ENCODE data around the gene FRMPD2.

The FRMPD2 gene

DNA sequence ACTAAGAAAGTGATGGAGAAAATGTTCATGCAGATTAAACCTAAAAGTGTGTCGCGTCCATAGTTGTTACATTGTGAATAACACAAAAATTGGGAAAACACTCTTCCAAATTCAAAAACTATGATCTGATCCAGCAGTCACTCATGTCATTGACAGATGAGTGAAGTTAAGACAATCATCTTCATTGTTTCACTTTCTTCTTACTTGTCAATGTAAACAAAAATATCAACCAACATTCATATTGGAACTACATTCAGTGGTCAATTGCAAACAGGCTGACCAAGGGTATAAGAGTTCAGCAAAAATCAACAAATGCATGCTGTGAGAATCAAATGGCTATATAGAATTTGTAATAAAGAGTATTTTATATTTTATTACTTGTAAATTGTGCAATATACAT is 1.8 kb downstream of the FRMPD2 start:
- Histone ChIP-seq H3K4me1 (ENCODE audit: insufficient read depth, low read length, poor library complexity, severe bottlenecking) (no peaks in the 10 kb centered on the region), H3K9ac (ENCODE audit: low read depth, low read length, poor library complexity, severe bottlenecking) (no peak overlapping the region), H3F3A (ENCODE audit: low read depth) (no peaks in the 10 kb centered on the region), H3K9me2 (replicated peaks; ENCODE audit: low read depth, low read length) (no peaks in the 10 kb centered on the region), H3K4me2 (ENCODE audit: low read depth, low read length, poor library complexity, severe bottlenecking) (no peak overlapping the region), H3K9me3 (ENCODE audit: insufficient read depth, low read depth, low read length) (no peaks in the 10 kb centered on the region), H3K79me2 (ENCODE audit: insufficient read depth, low read length) (no peaks in the 10 kb centered on the region), H3K27me3 (ENCODE audit: insufficient read depth, low read length, poor library complexity, severe bottlenecking) (peaks cover 5% of the 10 kb centered on the region), H3K36me3 (ENCODE audit: insufficient read depth, low read length) (no peaks in the 10 kb centered on the region), H3K4me3 (ENCODE audit: low read length, poor library complexity, severe bottlenecking) (no peak overlapping the region), H2AFZ (ENCODE audit: low read length) (no peak overlapping the region), H4K20me1 (ENCODE audit: insufficient read depth, low read length, poor library complexity, severe bottlenecking) (no peaks in the 10 kb centered on the region)
- no peak for TF ChIP-seq EZH2phosphoT487 (IDR thresholded peaks at IDR 0.05; ENCODE audit: borderline replicate concordance)
- TF ChIP-seq, protein P1, sequence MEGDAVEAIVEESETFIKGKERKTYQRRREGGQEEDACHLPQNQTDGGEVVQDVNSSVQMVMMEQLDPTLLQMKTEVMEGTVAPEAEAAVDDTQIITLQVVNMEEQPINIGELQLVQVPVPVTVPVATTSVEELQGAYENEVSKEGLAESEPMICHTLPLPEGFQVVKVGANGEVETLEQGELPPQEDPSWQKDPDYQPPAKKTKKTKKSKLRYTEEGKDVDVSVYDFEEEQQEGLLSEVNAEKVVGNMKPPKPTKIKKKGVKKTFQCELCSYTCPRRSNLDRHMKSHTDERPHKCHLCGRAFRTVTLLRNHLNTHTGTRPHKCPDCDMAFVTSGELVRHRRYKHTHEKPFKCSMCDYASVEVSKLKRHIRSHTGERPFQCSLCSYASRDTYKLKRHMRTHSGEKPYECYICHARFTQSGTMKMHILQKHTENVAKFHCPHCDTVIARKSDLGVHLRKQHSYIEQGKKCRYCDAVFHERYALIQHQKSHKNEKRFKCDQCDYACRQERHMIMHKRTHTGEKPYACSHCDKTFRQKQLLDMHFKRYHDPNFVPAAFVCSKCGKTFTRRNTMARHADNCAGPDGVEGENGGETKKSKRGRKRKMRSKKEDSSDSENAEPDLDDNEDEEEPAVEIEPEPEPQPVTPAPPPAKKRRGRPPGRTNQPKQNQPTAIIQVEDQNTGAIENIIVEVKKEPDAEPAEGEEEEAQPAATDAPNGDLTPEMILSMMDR (conservative IDR thresholded peaks at IDR 0.05; ENCODE audit: low read length): no peak

DNA sequence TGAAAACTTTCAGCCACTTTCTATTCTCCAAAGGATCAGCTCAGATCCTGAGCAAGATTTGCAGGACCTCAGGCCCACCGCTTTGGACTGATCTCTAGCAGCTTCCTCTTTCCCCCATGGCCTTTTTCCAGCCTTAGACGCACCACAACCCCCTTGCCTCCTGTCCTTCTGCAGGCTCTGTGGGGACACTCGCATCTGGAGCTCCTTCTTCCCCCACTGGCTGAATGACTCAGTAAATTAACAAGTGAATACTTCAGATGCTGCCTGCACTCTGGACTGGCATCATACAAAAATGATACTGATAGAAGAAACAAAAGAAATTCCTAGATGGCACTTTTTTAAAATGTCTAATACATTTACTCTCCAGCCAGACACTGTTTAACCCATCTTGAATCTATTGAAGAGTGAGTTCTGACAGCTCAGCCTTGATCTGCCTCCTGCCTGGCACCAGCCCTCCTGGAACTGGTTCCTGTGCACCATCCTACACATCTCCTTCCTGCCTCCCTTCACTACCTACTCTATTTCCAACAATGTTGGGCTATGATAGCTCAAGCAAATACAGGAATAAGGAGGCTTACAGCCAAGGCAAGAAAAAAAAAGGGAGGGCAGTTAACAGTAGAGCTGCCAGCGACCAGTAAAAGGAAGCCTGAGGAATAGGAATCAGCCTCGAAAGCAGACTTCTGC is 3.3 kb downstream of the FRMPD2 start:
- H2AFZ ChIP-seq (ENCODE audit: low read length): no peak overlapping the region
- H3K9me2 ChIP-seq (replicated peaks; ENCODE audit: low read depth, low read length): no peaks in the 10 kb centered on the region
- no peaks in the 10 kb centered on the region for H3K9me3 ChIP-seq (ENCODE audit: insufficient read depth, low read depth, low read length)
- H3K9ac ChIP-seq (ENCODE audit: low read depth, low read length, poor library complexity, severe bottlenecking): no peak overlapping the region
- H3F3A ChIP-seq (ENCODE audit: low read depth): no peaks in the 10 kb centered on the region
- no peak for TF ChIP-seq EZH2phosphoT487 (IDR thresholded peaks at IDR 0.05; ENCODE audit: borderline replicate concordance)
- TF ChIP-seq, protein P1 (conservative IDR thresholded peaks at IDR 0.05; ENCODE audit: low read length): no peak
- no peaks in the 10 kb centered on the region for H3K4me1 ChIP-seq (ENCODE audit: insufficient read depth, low read length, poor library complexity, severe bottlenecking)
- H3K36me3 ChIP-seq (ENCODE audit: insufficient read depth, low read length): no peaks in the 10 kb centered on the region
- H3K79me2 ChIP-seq (ENCODE audit: insufficient read depth, low read length): no peaks in the 10 kb centered on the region
- no peaks in the 10 kb centered on the region for H4K20me1 ChIP-seq (ENCODE audit: insufficient read depth, low read length, poor library complexity, severe bottlenecking)
- peaks cover 5% of the 10 kb centered on the region for H3K27me3 ChIP-seq (ENCODE audit: insufficient read depth, low read length, poor library complexity, severe bottlenecking)
- no peak overlapping the region for H3K4me2 ChIP-seq (ENCODE audit: low read depth, low read length, poor library complexity, severe bottlenecking)
- no peak overlapping the region for H3K4me3 ChIP-seq (ENCODE audit: low read length, poor library complexity, severe bottlenecking)

DNA sequence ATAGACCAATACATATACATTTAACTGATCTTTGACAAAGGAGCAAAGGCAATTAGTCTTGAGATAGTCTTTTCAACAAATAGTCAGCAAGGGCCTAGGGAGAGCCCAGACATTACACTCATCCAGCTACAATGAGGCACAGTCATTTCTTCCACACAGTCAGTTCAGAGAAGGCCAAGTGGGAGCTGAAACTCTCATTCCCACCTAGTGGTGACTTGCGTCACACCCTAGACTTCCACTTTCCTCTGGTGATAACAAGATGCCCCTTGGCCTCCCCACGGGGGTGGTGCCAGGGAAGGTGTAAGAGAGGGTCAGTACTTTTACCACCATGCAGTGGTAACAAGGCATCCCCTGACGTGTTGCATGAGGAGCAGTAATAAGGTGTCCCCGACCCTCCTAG is 8.0 kb downstream of the FRMPD2 start:
- H3K36me3 ChIP-seq (ENCODE audit: insufficient read depth, low read length): no peaks in the 10 kb centered on the region
- no peaks in the 10 kb centered on the region for H3K4me1 ChIP-seq (ENCODE audit: insufficient read depth, low read length, poor library complexity, severe bottlenecking)
- H3F3A ChIP-seq (ENCODE audit: low read depth): no peaks in the 10 kb centered on the region
- H3K9me3 ChIP-seq (ENCODE audit: insufficient read depth, low read depth, low read length): no peaks in the 10 kb centered on the region
- H2AFZ ChIP-seq (ENCODE audit: low read length): no peak overlapping the region
- TF ChIP-seq EZH2phosphoT487 (IDR thresholded peaks at IDR 0.05; ENCODE audit: borderline replicate concordance): no peak
- TF ChIP-seq, protein P1 (conservative IDR thresholded peaks at IDR 0.05; ENCODE audit: low read length): no peak; the same call in 1 of the 2 replicates
- no peak overlapping the region for H3K4me3 ChIP-seq (ENCODE audit: low read length, poor library complexity, severe bottlenecking)
- H4K20me1 ChIP-seq (ENCODE audit: insufficient read depth, low read length, poor library complexity, severe bottlenecking): no peaks in the 10 kb centered on the region
- no peak overlapping the region for H3K9ac ChIP-seq (ENCODE audit: low read depth, low read length, poor library complexity, severe bottlenecking)
- H3K27me3 ChIP-seq (ENCODE audit: insufficient read depth, low read length, poor library complexity, severe bottlenecking): peaks cover 5% of the 10 kb centered on the region
- H3K4me2 ChIP-seq (ENCODE audit: low read depth, low read length, poor library complexity, severe bottlenecking): no peak overlapping the region
- no peaks in the 10 kb centered on the region for H3K9me2 ChIP-seq (replicated peaks; ENCODE audit: low read depth, low read length)
- no peaks in the 10 kb centered on the region for H3K79me2 ChIP-seq (ENCODE audit: insufficient read depth, low read length)

Data from Loucy (cell line).